A549 (cell line): ENCODE measurements around the gene GLB1L2.

ENCODE experiments used
- EP300 ChIP-seq, 2 experiments: fragments of >200 bp; sonication (Bioruptor Twin); formaldehyde crosslinking; IDR thresholded peaks; 2 replicates in 1 of 2; 3 replicates in 1 of 2; pipeline ENCODE4 v1.6.1; 2016 to 2017
- MAFK ChIP-seq: fragments of 450-650 bp; IDR thresholded peaks from 2 replicates; pipeline ENCODE4 v1.6.1; 2014; ENCODE audit not compliant: partially characterized antibody
- MAX ChIP-seq: IDR thresholded peaks from 2 replicates; pipeline ENCODE4 v1.6.1; 2012
- MYC ChIP-seq: IDR thresholded peaks from 2 replicates; pipeline ENCODE4 v1.6.1; 2012; ENCODE audit warnings: mild to moderate bottlenecking, inconsistent platforms, low read length, improper control_type of control experiment, borderline replicate concordance
- NPAS2 ChIP-seq: fragments of 250-450 bp; sonication (Bioruptor Pico); IDR thresholded peaks from 2 replicates; pipeline ENCODE4 v1.8.0; 2022; ENCODE audit warnings: mild to moderate bottlenecking, moderate library complexity, borderline replicate concordance
- POLR2A ChIP-seq: IDR thresholded peaks from 2 replicates; pipeline ENCODE4 v1.6.1; 2012; ENCODE audit warnings: mild to moderate bottlenecking, low read length
- RAD21 ChIP-seq, 2 experiments: fragments of >200 bp in 1 of 2; sonication (Bioruptor Twin) in 1 of 2; formaldehyde crosslinking in 1 of 2; IDR thresholded peaks in 1 of 2; conservative IDR thresholded peaks in 1 of 2; 2 replicates in 1 of 2; 3 replicates in 1 of 2; pipeline ENCODE4 v1.6.1; 2012 to 2018; ENCODE audit warnings: inconsistent platforms in 1 of 2
- REST ChIP-seq: fragments of 200-600 bp; sonication (generic); IDR thresholded peaks from 2 replicates; pipeline ENCODE4 v1.6.1; 2016; ENCODE audit warnings: antibody characterized with exemption, mild to moderate bottlenecking, moderate library complexity
- USF2 ChIP-seq: fragments of 450-650 bp; IDR thresholded peaks from 2 replicates; pipeline ENCODE4 v1.6.1; 2014; ENCODE audit warnings: antibody characterized with exemption
- ZFP36 ChIP-seq: fragments of 450-650 bp; IDR thresholded peaks from 2 replicates; pipeline ENCODE4 v1.6.1; 2014; ENCODE audit warnings: borderline replicate concordance; ENCODE audit not compliant: partially characterized antibody
- TF ChIP-seq, protein P1 (sequence below): fragments of >200 bp; sonication (Bioruptor Twin); formaldehyde crosslinking; IDR thresholded peaks from 3 replicates; pipeline ENCODE4 v1.5.1; 2016

DNA sequence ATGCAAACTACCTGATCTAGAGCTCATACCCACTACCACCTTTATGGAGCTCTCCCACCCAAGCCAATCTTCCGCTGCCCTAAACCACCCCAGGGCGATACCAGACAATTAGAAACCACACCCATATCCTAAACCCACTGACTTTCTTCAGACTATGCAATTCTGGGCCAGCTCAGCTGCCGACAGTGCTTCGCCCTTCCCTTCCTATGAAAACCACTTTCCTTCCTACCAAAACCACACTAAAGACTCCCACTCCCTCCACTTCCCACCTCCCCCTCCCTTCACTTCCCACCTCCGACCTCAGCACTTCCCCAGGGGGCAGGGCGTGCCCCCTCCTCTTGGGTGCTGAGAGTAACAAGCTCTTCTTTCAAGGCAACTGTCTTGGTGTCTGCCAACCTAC is 55.2 kb downstream of the GLB1L2 start:
- TF ChIP-seq, protein P1, sequence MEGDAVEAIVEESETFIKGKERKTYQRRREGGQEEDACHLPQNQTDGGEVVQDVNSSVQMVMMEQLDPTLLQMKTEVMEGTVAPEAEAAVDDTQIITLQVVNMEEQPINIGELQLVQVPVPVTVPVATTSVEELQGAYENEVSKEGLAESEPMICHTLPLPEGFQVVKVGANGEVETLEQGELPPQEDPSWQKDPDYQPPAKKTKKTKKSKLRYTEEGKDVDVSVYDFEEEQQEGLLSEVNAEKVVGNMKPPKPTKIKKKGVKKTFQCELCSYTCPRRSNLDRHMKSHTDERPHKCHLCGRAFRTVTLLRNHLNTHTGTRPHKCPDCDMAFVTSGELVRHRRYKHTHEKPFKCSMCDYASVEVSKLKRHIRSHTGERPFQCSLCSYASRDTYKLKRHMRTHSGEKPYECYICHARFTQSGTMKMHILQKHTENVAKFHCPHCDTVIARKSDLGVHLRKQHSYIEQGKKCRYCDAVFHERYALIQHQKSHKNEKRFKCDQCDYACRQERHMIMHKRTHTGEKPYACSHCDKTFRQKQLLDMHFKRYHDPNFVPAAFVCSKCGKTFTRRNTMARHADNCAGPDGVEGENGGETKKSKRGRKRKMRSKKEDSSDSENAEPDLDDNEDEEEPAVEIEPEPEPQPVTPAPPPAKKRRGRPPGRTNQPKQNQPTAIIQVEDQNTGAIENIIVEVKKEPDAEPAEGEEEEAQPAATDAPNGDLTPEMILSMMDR = no peak
- TF ChIP-seq POLR2A = no peak
- no peak for TF ChIP-seq MAX
- TF ChIP-seq RAD21 (conservative IDR thresholded peaks at IDR 0.05 in 1 of 2, IDR thresholded peaks at IDR 0.05 in 1 of 2) = no peak
- TF ChIP-seq USF2 = no peak
- TF ChIP-seq MAFK = no peak
- no peak for TF ChIP-seq ZFP36
- TF ChIP-seq REST = no peak
- no peak for TF ChIP-seq MYC
- no peak for TF ChIP-seq EP300 (IDR thresholded peaks at IDR 0.05)
- TF ChIP-seq NPAS2 (CRISPR knock-in tag) = no peak
